BLaER1 treated with 17β-estradiol and CSF1 and Interleukin-3, amounts not matched to agents 10 nM and 100 nM (cell line): ENCODE data around the gene DENND4C.
A peak's percentile ranks its signal among the peaks of the same experiment; 100 is the strongest.
"Not testable (repeated sequence)": the region's sequence is repeated elsewhere in the genome, so short reads cannot be mapped to it uniquely, and the experiment has no call there.

ENCODE experiments used
- H3K27ac ChIP-seq, 11 experiments: shearing (Covaris generic); formaldehyde crosslinking; 2 replicates each; pipeline ENCODE4 v1.8.1; 2022
- H3K27me3 ChIP-seq, 11 experiments: shearing (Covaris generic); formaldehyde crosslinking; 2 replicates each; pipeline ENCODE4 v1.8.1; 2022
- H3K36me3 ChIP-seq, 11 experiments: shearing (Covaris generic); formaldehyde crosslinking; 2 replicates each; pipeline ENCODE4 v1.8.1; 2022
- H3K4me1 ChIP-seq, 10 experiments: shearing (Covaris generic); formaldehyde crosslinking; 2 replicates each; pipeline ENCODE4 v1.8.1; 2022
- H3K4me2 ChIP-seq, 11 experiments: shearing (Covaris generic); formaldehyde crosslinking; 2 replicates each; pipeline ENCODE4 v1.8.1; 2022
- H3K4me3 ChIP-seq, 10 experiments: shearing (Covaris generic); formaldehyde crosslinking; 2 replicates each; pipeline ENCODE4 v1.8.1; 2022
- H3K9ac ChIP-seq, 11 experiments: shearing (Covaris generic); formaldehyde crosslinking; 2 replicates each; pipeline ENCODE4 v1.8.1; 2022
- H3K9me3 ChIP-seq, 11 experiments: shearing (Covaris generic); formaldehyde crosslinking; replicated peaks in 1 of 11; 2 replicates each; pipeline ENCODE4 v1.8.1; 2022
- H4K20me1 ChIP-seq, 11 experiments: shearing (Covaris generic); formaldehyde crosslinking; 2 replicates each; pipeline ENCODE4 v1.8.1; 2022
- Cebpa-rat ChIP-seq, 11 experiments: shearing (Covaris generic); IDR thresholded peaks; 2 replicates each; pipeline ENCODE4 v1.8.1; 2022

The DENND4C gene

GRCh38 chr9:19193029-19193324, 37.5 kb upstream of the DENND4C start:
- TF ChIP-seq Cebpa-rat (IDR thresholded peaks at IDR 0.05) = no peak
- peak overlapping the region in 2 of 11 experiments; percentile 4 to 15; a peak in 1 of 22 replicates for H3K4me2 ChIP-seq
- H3K27ac ChIP-seq = no peak overlapping the region
- peaks cover 0 to 27% (median 0%) of the 10 kb centered on the region in 10 experiments; a peak in 5 of 20 replicates for H3K4me1 ChIP-seq
- no peaks in the 10 kb centered on the region for H4K20me1 ChIP-seq
- H3K9ac ChIP-seq = no peak overlapping the region
- no peaks in the 10 kb centered on the region for H3K9me3 ChIP-seq
- H3K27me3 ChIP-seq = no peaks in the 10 kb centered on the region
- H3K36me3 ChIP-seq = no peaks in the 10 kb centered on the region
- no peak overlapping the region for H3K4me3 ChIP-seq

GRCh38 chr9:19193358-19193973, 37.0 kb upstream of the DENND4C start:
- H3K4me3 ChIP-seq, H3K4me2 ChIP-seq, H3K27ac ChIP-seq, H4K20me1 ChIP-seq, H3K9me3 ChIP-seq, H3K9ac ChIP-seq, H3K27me3 ChIP-seq, H3K36me3 ChIP-seq: not testable (repeated sequence)
- peaks cover 0 to 27% (median 0%) of the 10 kb centered on the region in 10 experiments; a peak in 5 of 20 replicates for H3K4me1 ChIP-seq

- no peaks in the 10 kb centered on the region for H3K36me3 ChIP-seq
- H3K4me2 ChIP-seq = no peak overlapping the region; a peak in 1 of 22 replicates
- no peak for TF ChIP-seq Cebpa-rat (IDR thresholded peaks at IDR 0.05)
- H3K27me3 ChIP-seq = no peaks in the 10 kb centered on the region
- H3K4me3 ChIP-seq = no peak overlapping the region
- H3K9me3 ChIP-seq = no peaks in the 10 kb centered on the region
- H3K4me1 ChIP-seq = peaks cover 0 to 9% (median 0%) of the 10 kb centered on the region in 10 experiments; a peak in 2 of 20 replicates
- no peak overlapping the region for H3K27ac ChIP-seq
- no peaks in the 10 kb centered on the region for H4K20me1 ChIP-seq
- H3K9ac ChIP-seq = no peak overlapping the region
These were observed 32.1 kb upstream of the DENND4C start for GRCh38 chr9:19198406-19198805.

GRCh38 chr9:19199012-19199411, 31.5 kb upstream of the DENND4C start:
- H3K36me3 ChIP-seq = no peaks in the 10 kb centered on the region
- H3K4me1 ChIP-seq = peaks cover 0 to 9% (median 0%) of the 10 kb centered on the region in 10 experiments; a peak in 2 of 20 replicates
- H3K27ac ChIP-seq = no peak overlapping the region
- no peaks in the 10 kb centered on the region for H3K9me3 ChIP-seq
- peak overlapping the region in 1 of 11 experiments; percentile 10; a peak in 1 of 22 replicates for H3K4me2 ChIP-seq
- no peak for TF ChIP-seq Cebpa-rat (IDR thresholded peaks at IDR 0.05)
- no peaks in the 10 kb centered on the region for H3K27me3 ChIP-seq
- no peak overlapping the region for H3K4me3 ChIP-seq
- H4K20me1 ChIP-seq = no peaks in the 10 kb centered on the region
- H3K9ac ChIP-seq = no peak overlapping the region

GRCh38 chr9:19200229-19200628, 30.3 kb upstream of the DENND4C start:
- TF ChIP-seq Cebpa-rat (IDR thresholded peaks at IDR 0.05) = no peak

GRCh38 chr9:19201899-19202891, 28.3 kb upstream of the DENND4C start:
- no peaks in the 10 kb centered on the region for H3K36me3 ChIP-seq
- no peak overlapping the region for H3K4me3 ChIP-seq
- H4K20me1 ChIP-seq = no peaks in the 10 kb centered on the region
- 0 out of 20 replicates have a peak, but pooled peaks cover 0 to 4% (median 0%) of the 10 kb centered on the region in 10 experiments for H3K4me1 ChIP-seq
- H3K4me2 ChIP-seq = no peak overlapping the region
- H3K27ac ChIP-seq = no peak overlapping the region
- H3K27me3 ChIP-seq = no peaks in the 10 kb centered on the region
- H3K9ac ChIP-seq = no peak overlapping the region
- TF ChIP-seq Cebpa-rat (IDR thresholded peaks at IDR 0.05) = no peak
- H3K9me3 ChIP-seq = no peaks in the 10 kb centered on the region

More at GRCh38 chr9:19200229-19200628, 30.3 kb upstream of the DENND4C start:
- H3K4me3 ChIP-seq = no peak overlapping the region
- H3K27ac ChIP-seq = no peak overlapping the region
- peaks cover 0 to 8% (median 0%) of the 10 kb centered on the region in 10 experiments; a peak in 2 of 20 replicates for H3K4me1 ChIP-seq
- no peak overlapping the region for H3K9ac ChIP-seq
- no peaks in the 10 kb centered on the region for H4K20me1 ChIP-seq
- no peaks in the 10 kb centered on the region for H3K9me3 ChIP-seq
- no peaks in the 10 kb centered on the region for H3K36me3 ChIP-seq
- H3K4me2 ChIP-seq = no peak overlapping the region
- H3K27me3 ChIP-seq = no peaks in the 10 kb centered on the region

GRCh38 chr9:19203058-19203457, 27.4 kb upstream of the DENND4C start:
- 0 out of 20 replicates have a peak, but pooled peaks cover 0 to 4% (median 0%) of the 10 kb centered on the region in 10 experiments for H3K4me1 ChIP-seq
- H3K4me2 ChIP-seq = no peak overlapping the region
- no peaks in the 10 kb centered on the region for H3K36me3 ChIP-seq
- H3K27ac ChIP-seq = no peak overlapping the region
- no peaks in the 10 kb centered on the region for H3K27me3 ChIP-seq
- no peaks in the 10 kb centered on the region for H3K9me3 ChIP-seq
- H4K20me1 ChIP-seq = no peaks in the 10 kb centered on the region
- H3K9ac ChIP-seq = no peak overlapping the region
- no peak for TF ChIP-seq Cebpa-rat (IDR thresholded peaks at IDR 0.05)
- no peak overlapping the region for H3K4me3 ChIP-seq

GRCh38 chr9:19208653-19209052, 21.8 kb upstream of the DENND4C start:
- H3K4me1 ChIP-seq = no peaks in the 10 kb centered on the region
- no peaks in the 10 kb centered on the region for H4K20me1 ChIP-seq
- no peak overlapping the region for H3K4me2 ChIP-seq
- H3K27ac ChIP-seq = no peak overlapping the region
- H3K9ac ChIP-seq = no peak overlapping the region
- TF ChIP-seq Cebpa-rat (IDR thresholded peaks at IDR 0.05) = no peak
- H3K9me3 ChIP-seq = no peaks in the 10 kb centered on the region
- no peaks in the 10 kb centered on the region for H3K36me3 ChIP-seq
- H3K4me3 ChIP-seq = no peak overlapping the region
- no peaks in the 10 kb centered on the region for H3K27me3 ChIP-seq

GRCh38 chr9:19209188-19209587, 21.3 kb upstream of the DENND4C start:
- H3K27ac ChIP-seq = no peak overlapping the region
- H3K36me3 ChIP-seq = no peaks in the 10 kb centered on the region
- H3K4me1 ChIP-seq = no peaks in the 10 kb centered on the region
- no peak overlapping the region for H3K4me2 ChIP-seq
- H3K9ac ChIP-seq = no peak overlapping the region
- no peak for TF ChIP-seq Cebpa-rat (IDR thresholded peaks at IDR 0.05)
- H3K4me3 ChIP-seq = no peak overlapping the region
- H3K9me3 ChIP-seq = no peaks in the 10 kb centered on the region
- H3K27me3 ChIP-seq = no peaks in the 10 kb centered on the region
- no peaks in the 10 kb centered on the region for H4K20me1 ChIP-seq
